NCI-H1417 (cell line): ENCODE data around the gene SKIDA1.

Experiments
- DNase-seq, 3 experiments: peaks; one replicate each; lab custom pipeline; 2025; lab: John Stamatoyannopoulos, UW

Gene SKIDA1

GRCh38 chr10:21482821-21483220, 42.7 kb downstream of the SKIDA1 start:
- DNase-seq: no peak

- DNase-seq: no peak
Measured at GRCh38 chr10:21481407-21481806, 44.1 kb downstream of the SKIDA1 start.

GRCh38 chr10:21479570-21480315, 45.7 kb downstream of the SKIDA1 start:
- no peak for DNase-seq

- DNase-seq: no peak
Measured at GRCh38 chr10:21475393-21475792, 50.1 kb downstream of the SKIDA1 start.

- no peak for DNase-seq
Measured at GRCh38 chr10:21473541-21473940, 51.9 kb downstream of the SKIDA1 start.

- DNase-seq: no peak
Measured at GRCh38 chr10:21473135-21473534, 52.3 kb downstream of the SKIDA1 start.

- no peak for DNase-seq
Measured at GRCh38 chr10:21468086-21468485, 57.4 kb downstream of the SKIDA1 start.

GRCh38 chr10:21467633-21468032, 57.8 kb downstream of the SKIDA1 start:
- DNase-seq: no peak

GRCh38 chr10:21464134-21464533, 61.3 kb downstream of the SKIDA1 start:
- no peak for DNase-seq
